Activated CD4-positive, alpha-beta T cell treated with anti-CD3 and anti-CD28 coated beads, Interleukin-2, amount 50 U/mL, for 16 hours (primary cell): ENCODE measurements around the gene SMYD2.

Experiments
- DNase-seq: peaks from one replicate; pipeline ENCODE4 v3.0.0-alpha.2; 2020

The SMYD2 gene

DNA sequence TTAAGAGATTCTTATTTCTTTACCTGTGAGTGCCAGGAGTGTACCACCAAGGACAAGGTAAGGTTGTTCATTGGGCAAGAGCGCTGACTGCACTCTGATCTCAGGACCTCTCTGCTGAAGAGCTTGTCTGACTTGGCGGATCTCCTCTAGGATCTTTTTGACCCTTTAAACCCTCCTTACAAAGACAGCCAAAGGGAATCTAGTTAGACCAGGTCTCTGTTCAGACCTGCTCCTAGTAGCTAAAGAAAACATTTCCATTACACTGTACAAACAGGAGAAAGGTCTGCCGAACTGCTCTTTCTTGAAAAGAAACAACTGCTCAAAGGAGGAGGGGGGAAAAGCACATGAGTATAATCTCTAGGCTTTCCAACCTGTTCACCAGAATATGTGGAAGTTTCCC is 49.3 kb downstream of the SMYD2 start:
- DNase-seq, result no peak

DNA sequence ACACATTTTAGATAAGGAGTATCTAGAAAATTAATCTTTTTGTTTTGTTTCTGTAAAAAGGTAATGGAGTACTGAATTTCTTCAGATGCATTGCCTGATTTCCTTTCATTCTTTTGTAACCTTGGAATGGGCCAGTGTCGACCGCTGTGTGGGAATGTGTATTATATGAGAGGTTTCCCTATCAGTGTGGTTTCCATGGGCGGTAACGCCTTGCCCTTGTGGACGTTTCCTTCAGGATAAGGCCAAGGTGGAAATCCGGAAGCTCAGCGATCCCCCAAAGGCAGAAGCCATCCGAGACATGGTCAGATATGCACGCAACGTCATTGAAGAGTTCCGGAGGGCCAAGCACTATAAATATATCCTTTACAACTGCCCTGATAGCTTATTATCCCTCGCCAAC is 49.8 kb downstream of the SMYD2 start:
- DNase-seq, result no peak

DNA sequence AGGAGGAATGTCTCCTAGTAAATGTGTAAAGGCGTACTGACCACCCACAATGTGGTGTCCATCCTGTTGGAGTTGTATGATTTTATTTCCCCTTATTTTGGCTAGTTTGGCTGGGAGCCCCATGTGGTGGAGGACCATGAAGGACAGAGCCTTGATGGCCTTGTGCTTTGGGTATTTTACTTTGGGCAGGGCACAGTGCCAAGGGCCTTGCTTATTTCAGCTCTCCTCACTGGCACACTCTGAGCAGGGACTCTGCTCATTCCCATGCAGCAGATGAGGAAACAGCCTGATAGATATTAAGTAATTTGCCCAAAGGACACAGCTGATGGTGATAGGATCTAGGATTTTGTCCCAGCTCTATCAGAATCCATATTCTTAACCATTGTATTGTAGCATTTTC is 50.2 kb downstream of the SMYD2 start:
- DNase-seq, result no peak

DNA sequence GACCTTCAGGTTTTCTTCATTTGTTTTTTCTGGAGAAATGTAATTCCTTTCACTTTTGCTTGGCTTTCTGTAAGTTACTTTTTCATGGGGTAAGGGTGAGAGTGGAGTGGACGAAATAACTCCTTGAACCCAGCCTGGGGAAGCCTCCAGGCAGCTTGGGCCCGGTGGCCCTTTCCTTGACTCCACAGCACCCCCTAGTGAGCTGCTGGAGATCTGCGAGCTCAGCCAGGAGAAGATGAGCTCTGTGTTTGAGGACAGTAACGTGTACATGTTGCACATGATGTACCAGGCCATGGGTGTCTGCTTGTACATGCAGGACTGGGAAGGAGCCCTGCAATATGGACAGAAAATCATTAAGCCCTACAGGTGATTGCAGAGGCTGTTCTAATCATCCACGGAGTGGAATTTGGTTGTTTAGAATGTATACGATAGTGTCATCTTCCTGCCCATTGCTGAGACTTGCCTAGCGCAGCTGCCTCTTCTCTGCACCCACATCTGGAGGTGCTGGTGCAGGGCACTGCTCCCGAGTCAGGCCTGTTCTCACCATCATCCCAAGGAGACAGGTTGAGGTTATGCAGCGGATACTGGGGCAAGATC is 51.0 kb downstream of the SMYD2 start:
- DNase-seq, result peak; percentile 69

DNA sequence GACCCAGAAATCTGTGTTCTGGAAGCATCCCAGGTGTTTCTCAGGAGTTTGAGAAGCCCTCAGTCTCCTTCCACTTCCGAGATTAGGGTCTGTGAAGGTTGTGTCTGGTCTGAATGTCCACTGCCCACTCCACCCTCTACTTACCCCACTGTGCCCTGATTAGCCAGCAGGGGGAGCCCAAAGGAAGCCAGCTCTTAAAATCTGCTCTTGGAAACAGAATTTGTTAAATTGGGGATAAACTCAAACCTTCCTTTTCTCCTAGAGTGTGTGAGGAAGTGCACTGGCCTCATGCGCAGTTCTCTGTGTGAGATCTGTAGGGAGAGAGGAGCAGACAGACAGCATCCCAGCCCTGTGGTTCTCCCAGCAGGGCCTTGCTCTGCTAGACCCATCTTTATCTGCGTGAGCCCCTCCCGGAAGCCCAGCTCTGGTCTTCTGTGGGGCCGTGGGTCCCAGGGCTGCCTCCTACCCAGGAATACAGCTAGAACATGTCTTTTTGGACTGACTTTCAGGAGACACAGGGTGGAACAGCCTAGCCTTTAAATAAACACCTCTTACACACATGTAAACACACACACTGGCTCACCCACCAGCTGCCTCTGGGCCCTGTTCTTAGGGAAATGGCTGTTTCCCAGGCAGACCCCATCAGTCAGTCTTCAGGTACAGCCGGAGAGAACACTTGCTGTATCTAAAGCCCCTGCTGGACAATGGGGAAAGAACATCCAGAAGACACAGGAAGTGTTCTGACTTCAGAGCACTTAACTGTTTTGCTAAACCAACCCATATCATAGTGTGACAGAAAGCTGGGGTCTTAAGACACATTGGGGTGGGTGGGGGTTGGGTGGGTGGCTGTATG is 52.2 kb downstream of the SMYD2 start:
- DNase-seq, result peak; percentile 57

DNA sequence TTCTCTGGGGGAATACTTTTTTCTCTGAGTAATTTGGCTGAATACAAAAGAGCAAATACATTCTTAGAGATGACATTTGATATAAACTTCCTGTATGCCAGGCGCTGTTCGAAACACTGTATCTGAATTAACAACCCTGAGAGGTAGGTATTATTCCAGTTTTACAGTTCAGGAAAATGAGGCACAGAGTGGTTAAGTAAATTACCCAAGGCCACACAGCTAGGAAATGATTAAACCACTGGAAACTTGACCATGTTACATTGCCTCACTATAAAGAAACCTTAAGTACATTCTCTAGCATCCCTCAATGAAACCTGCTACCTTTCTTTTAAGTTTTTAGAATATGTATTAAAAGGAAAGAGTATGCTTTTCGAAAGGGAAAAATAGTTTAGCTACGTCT is 54.6 kb downstream of the SMYD2 start:
- DNase-seq, result no peak

DNA sequence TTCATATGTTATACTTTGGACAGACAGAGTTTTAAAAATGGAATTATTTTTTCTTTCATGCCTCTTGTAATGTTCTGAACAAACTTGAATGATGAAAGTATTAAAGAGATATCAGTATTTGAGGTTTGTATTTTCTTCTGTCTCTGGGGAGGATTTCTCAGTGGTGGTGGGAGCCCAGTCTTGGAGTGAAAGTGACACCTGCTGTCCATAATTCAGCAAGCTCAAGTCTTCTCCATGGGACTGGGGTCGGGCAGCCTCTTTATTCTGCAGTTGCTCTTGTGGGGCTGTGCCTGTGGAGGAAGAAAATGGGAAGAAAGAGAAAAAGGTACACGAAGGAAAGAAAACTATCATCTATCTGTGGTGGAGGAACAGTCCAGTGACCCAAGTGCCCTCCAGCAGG is 56.1 kb downstream of the SMYD2 start:
- DNase-seq, result no peak

DNA sequence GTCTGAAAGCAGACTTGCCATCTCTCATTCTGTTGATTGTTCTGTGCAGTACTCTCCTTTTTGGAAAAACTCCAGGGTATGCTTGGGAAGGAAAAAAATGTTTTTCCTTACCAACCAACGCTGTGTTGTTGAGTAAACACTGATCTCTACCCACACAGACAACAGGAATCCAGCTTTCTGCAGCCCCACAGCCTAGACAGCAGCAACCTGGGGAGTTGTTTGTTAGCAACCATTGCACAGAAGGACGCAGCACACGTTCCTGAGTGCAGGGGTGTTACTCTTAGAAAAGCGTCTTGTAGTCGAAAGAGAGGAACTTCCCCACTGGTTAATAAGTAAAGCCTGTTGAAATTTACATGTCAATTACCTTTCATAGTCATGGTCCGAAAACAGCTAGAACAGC is 56.6 kb downstream of the SMYD2 start:
- DNase-seq, result no peak

DNA sequence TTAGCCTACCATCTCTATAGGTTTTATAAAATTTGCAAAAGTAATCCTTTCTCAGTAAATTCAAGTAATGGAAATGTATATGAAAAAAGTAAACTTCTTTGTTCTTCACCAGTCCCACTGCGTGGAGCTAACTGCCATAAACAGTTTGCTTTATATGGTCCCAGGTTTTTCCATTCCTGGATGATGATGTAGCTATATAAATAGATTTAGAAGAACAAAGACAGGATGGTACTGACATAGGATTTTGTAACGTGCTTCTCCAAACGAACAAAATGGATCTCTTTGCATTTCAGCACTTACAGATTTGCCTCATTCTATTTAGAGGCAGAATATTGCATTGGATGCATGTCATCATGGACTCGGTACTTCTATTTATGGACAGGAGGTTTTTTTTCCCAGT is 57.3 kb downstream of the SMYD2 start:
- DNase-seq, result no peak

DNA sequence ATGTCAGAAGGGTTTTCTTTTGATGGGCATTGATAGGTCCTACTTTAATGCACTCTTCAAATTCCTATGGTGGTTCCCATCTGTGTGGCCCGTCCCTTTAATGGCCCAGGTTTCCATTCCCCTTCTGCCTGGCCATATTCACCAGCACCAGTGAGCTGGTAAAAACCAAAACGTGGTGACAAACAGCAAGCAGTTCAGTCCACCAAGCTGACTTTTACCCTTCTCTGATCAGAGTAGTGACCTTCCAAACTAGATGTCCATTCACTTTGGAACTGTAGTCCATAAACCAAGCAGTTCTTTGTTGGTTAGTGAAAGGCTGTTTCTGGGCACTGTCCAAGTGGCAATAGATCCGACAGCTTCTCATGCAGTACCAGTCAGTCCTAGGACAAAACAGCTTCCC is 60.5 kb downstream of the SMYD2 start:
- DNase-seq, result no peak

DNA sequence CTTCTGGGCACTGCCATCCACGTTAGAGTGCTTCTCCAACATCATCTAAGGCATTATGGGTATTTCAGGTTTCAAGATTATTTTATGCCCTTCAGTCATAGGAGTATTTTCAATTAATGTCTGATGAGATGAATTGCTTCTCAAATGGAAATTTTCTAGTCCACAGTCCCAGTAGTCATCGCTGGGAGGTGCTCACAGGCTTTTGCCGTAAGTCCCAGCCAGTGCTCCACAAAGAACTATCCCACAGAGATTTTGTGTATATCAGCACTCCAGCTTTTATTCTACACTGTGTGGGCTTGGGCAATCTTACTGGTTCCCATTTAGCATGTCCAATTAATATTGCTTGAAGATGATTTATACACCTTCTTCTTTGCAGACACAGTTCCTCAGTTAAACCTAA is 61.0 kb downstream of the SMYD2 start:
- no peak for DNase-seq

DNA sequence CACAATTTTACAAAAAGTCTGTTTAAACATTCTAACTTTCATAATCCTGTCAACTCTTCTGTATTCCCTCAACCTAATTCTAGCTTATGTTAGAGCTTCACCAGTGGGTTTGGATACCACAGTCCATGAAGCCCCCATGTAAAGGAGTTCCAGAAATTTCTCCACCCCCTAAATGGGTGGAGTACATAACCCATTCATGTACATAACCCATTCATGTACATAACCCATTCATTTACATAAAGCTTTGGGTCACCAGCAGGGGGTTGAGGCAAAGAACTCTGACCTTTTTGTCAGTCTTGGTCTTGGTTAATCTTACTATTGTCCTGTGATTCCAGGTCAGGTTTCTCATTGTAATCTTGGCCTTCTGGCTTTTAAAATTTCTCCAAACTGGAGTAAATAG is 61.6 kb downstream of the SMYD2 start:
- no peak for DNase-seq

DNA sequence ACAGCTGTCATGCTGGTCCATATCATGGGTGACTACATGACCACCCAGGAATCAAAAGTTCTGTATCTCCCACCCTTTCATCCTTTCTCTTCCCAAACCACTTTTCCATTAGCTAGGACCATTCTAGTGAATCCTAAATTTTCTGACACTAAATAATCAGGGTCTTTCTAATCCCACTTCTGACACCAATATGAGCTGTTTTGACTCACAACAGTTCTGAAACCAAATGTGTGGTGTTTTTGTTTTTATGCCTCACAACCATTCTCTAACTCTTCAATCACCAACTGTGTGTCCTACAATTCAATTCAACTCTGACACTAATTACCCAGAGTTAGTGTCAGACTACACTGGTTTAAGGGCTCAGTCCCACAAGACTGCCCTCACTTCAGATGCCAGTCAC is 63.9 kb downstream of the SMYD2 start:
- no peak for DNase-seq

DNA sequence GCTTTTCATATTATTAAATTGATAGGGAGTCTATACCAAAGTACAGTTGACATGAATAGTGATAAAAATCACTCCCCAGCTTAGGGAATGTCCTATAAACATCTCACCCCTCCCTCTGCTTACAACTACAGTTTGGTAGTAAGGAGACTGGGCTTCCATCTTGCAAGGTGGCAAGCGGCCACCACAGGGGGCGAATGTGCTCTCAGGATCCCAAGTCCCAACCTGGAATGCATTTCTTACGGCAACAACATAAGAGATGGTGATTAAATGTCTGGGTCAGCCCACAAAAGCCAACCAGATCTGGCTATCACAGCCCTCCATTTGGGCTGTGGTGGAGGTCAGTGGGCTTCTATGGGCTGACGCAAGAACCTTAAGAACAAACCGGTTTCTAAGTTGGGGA is 68.0 kb downstream of the SMYD2 start:
- no peak for DNase-seq

DNA sequence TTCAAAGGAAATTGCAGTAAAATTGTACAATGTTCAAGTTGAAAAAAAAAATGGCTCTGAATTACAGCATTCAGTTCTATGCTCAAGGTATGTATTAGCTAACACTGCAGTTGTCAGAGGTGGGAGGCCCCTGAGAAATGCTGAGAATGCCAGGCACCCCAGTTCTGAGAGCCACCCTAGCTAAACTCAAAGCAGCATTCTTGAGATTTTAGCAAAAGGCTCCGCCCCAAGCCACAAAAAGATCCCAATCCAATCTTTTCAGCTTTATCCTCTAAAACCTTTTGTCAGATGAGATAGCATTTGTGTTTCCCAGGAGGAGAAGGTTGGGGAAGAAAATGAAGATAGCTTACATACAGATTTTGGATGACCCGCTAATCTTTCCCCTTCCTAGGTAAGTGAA is 68.8 kb downstream of the SMYD2 start:
- no peak for DNase-seq

DNA sequence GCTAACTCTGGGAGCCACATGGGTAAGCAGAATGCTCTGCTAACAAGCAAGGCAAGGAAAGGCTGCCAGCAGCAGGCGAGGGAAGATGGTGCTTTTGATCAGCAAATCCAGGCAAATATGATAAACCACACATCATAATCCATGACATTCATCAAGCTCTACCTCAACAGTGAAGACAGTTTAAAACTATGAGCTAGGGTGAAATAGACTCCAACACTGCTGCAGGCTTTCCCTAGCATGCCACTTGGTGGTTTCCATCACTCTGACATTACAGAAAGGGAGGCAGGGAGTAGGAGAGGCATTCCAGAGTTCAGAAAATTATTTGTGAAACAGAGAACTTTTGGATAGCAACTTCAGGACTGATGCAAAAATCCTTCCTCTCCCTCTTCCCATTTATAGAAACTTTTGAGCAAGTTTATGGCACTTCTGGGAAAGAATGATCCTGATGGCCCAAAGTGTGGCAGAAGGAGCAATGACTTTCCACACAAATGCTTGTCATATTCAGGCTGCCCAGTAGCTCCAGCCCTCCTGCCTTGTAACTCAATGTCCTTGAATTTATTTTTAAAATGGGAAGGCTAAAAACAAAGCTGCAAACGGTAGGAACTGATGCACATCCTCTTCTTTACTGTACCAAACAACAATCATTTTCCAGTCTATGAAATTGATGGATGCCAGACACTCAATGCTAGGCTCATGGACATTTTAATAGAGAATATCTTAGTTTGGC is 70.8 kb downstream of the SMYD2 start:
- no peak for DNase-seq

DNA sequence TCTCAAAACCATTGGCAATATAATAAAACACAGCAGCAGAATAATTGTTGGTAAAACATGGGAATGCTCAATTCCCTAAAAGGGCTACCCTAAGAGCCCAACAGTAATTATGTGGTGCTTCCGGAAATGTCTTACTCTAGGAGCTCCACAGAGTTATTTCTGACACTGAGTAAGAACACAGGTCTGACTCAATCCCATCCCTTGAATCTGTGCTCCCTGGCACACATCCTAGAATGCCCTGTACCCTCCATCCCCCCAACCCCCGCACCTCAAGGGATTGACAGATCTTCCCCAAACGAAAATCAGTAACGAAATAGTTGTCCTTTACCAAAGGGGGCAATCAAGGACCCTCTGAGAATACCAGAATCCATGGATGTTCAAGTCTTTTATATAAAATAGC is 71.9 kb downstream of the SMYD2 start:
- DNase-seq, result no peak

DNA sequence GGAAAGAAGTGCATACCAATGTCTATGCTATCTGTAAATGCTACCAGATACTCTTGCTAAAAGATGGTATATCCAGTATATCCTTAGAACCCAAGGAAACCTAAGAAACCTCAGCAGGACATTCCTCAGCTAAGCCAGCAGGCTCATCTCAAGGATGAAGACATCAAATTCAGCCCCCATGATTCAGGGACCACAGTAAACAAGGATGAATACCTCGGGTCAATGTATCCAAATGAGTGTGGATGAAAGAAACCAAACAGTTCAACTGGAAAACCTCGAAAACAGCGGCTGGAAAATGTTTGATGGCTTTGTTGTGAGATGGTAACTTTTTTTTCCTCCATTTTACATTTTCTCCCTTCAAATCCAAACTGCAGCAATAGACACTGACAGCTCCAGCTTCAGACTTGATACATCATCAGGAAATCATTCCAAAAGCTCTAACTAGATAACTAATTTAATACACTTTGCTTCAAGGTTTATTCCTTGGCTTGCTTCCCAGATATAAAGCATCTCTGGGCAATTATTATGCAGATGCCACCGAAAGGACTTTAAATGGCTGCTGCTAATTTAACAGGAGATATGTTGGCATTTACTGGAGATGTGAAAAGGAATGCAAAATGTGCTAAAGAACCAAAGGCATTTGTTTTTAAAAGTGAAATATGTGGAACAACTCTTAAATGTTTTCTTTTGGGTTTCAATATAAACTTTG is 73.6 kb downstream of the SMYD2 start:
- no peak for DNase-seq

DNA sequence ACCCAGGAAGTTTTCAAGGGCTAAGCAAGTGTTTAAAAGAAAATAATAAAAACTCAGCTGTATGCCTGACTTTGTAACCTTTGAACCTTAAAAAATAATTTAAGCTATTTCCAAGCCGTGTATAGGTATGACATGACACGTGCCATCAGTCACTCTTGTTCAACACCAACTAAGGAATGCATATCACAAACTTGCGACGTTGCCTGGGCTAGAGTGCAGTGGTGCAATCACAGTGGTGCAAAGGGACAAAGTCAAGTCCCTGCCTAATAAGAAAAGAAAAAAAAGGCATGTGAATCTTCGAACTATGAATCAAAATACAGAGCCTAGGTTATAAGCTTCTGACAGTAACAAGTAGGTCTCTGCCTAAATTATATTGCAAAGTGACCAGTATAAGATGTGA is 79.2 kb downstream of the SMYD2 start:
- no peak for DNase-seq

DNA sequence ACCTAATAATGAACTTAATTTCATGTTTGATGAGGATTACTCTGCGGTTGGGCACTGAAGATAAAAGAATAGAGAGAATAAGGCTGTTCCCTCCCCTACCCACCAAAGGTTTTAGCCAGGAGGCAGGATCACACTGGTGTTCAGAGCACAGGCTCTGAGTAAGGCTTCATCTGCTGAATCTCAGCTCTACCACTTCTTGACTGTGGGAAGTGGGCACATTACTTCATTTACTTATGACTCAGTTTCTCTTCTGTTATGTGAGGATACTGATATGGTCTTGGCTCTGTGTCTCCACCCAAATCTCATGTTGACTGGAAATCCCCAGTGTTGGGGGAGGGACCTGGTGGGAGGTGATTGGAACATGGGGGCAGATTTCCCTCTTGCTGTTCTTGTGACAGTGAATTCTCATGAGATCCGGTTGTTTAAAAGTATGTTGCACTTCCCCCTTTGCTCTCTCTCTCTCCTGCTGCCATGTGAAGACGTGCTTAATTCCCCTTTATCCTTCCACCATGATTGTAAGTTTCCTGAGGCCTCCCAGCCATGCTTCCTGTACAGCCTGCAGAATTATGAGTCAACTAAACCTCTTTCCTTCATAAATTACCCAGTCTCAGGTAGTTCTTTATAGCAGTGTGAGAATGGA is 79.7 kb downstream of the SMYD2 start:
- DNase-seq, result no peak

DNA sequence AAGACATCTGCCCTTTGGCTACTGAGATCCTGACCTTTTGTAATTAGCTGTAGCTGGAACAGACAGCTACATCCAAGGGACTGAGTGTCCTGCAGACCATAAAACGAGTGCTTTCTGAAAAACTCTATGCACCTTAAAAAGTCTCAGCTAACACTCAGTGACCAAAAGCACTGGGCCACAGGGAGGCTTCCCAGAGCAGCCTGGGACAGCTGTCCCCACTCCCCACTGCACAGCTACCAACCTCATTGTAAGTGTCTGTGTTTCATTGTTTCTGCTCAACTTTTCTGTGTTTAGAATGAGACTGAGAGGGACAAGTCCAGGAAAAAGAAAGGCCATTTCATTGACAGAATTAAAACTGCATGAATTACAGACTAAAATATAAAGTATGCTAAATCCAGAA is 80.7 kb downstream of the SMYD2 start:
- no peak for DNase-seq

DNA sequence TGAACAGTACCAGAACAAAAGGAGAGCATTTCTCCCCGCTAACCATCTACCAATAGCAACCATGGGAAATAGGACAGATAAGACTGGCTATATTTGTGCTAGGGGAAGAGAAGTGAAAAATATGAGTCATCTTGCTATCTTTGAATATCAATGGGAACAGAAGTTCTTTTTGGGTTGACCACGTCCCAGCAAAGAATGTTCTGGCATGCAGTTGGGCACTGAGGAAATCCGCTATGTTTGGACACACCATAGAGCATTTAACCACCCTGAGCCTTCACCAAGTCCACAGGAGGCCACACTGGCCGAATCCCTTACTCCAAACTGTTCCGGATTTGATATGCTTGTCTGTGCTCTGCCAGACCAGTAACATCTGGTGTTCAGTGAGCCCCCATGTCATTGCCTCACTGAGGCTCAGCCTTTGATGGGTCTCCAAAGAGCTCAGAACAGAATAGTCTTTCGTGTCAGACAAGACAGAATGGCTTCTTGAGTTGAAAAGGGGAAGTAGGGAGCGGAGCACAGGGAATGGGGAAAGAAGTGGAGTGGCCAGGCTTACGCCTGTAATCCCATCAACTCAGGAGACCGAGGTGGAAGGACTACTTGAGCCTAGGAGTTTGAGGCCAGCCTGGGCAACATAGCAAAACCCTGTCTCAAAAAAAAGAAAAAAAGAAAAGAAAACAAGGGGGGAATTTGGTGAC is 81.4 kb downstream of the SMYD2 start:
- DNase-seq, result no peak
